ENCODE results near the gene MRPS26. TPM values are rescaled to one million over a fixed set of nuclear protein-coding genes. Genes with fewer than 3 reads are reported as not detected.

The MRPS26 gene
- polyA plus RNA-seq, 3 donors: 19.4 to 36.6 (median 29.8) TPM

DNA sequence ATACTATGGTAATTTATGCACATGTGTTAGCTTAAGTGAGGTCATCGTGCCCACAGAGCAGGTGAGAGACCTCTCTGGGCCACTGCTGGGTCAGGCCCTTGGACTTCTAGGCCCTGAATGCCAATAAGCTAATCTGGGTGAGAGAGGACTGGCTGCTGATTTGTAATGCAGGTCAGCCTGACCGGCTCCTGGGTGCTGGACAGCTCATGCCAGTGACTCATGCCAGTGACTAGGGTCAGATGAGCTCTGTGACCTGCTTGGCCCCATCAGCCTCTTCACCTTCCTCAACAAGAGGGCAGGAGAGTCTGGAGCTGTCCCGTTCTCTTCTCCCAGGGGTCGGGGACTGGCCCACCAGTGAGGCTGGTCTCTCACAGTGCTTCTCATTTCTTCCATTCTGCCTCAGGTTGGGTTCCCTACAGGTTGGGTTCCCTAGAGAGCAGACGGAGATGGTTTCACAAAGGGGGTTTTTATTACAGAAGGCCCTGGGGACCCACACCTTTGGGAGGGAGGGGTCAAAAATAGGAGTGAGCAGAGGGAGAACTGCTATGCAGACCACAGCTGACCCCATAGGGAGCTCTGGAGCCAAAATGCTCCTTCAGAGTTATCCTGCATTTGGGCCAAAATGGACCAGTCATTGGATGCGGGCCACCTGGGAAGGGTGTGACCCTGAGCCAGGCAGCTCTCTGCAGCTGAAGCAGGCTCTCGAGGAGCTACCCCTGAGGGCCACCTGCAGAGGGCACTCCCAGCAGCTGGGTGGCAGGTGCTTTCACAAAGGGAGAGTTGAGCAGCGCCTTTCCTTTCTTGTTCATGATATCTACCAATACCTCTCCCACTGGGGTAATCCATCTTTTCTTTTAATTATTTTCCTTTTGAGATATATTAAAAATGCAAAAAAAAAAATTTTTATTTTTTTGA lies 23.4 kb downstream of the MRPS26 start:
- peaks cover 8 to 15% of the 10 kb centered on the region in 2 donors for H3K4me1 ChIP-seq (ENCODE audit: control insufficient read depth in 1 of 2, insufficient read depth in 2 of 2, low read length in 2 of 2)
- H3K4me2 ChIP-seq (replicated peaks; ENCODE audit: extremely low read depth, low read length, poor library complexity, severe bottlenecking): no peak overlapping the region
- no peak overlapping the region for H3K4me3 Mint-ChIP-seq
- DNase-seq: peak in 1 of 3 donors; percentile 38
- no peak overlapping the region for H3K9ac ChIP-seq (ENCODE audit: insufficient read depth, low read length, poor library complexity, severe bottlenecking)
- no peak for TF ChIP-seq CTCF (IDR thresholded peaks at IDR 0.05)
- H3K27me3 ChIP-seq (ENCODE audit: control insufficient read depth in 2 of 2, insufficient read depth in 2 of 2, low read length in 2 of 2): peaks cover 11 to 32% of the 10 kb centered on the region in 2 donors
- intact Hi-C loops (cut with micrococcal nuclease): no loop called here
- no peak overlapping the region for H3K27ac ChIP-seq (ENCODE audit: low read depth in 1 of 2, low read length in 2 of 2)
- H3K27ac Mint-ChIP-seq: no peak overlapping the region
- no peak overlapping the region for H2AFZ ChIP-seq (ENCODE audit: insufficient read depth, low read depth, low read length, poor library complexity, severe bottlenecking)
- H3K4me3 ChIP-seq (replicated peaks in 1 of 3; ENCODE audit: low read depth in 2 of 3, low read length in 3 of 3): no peak overlapping the region
- H4K20me1 ChIP-seq (ENCODE audit: insufficient read depth, low read length): no peaks in the 10 kb centered on the region
- peaks cover 12% of the 10 kb centered on the region for H3K4me1 Mint-ChIP-seq
- peaks cover 25 to 56% (median 42%) of the 10 kb centered on the region in 3 donors for H3K27me3 Mint-ChIP-seq (ENCODE audit: low read depth in 3 of 3)
- H3K9me3 Mint-ChIP-seq: peaks cover 3 to 14% (median 10%) of the 10 kb centered on the region in 7 donors
- peaks cover 0 to 5% of the 10 kb centered on the region in 2 donors for H3K36me3 Mint-ChIP-seq
- H3K9me3 ChIP-seq (replicated peaks in 1 of 2; ENCODE audit: control insufficient read depth in 1 of 2, insufficient read depth in 1 of 2, low read length in 2 of 2): no peaks in the 10 kb centered on the region
- no peaks in the 10 kb centered on the region for H3K79me2 ChIP-seq (ENCODE audit: insufficient read depth, low read length)
- no peaks in the 10 kb centered on the region for H3K36me3 ChIP-seq (replicated peaks in 1 of 2; ENCODE audit: control insufficient read depth in 1 of 2, insufficient read depth in 2 of 2, low read length in 2 of 2)
- 88% methylated on average over 5 of the region's 8 CpGs for WGBS (ENCODE audit: insufficient coverage)

DNA sequence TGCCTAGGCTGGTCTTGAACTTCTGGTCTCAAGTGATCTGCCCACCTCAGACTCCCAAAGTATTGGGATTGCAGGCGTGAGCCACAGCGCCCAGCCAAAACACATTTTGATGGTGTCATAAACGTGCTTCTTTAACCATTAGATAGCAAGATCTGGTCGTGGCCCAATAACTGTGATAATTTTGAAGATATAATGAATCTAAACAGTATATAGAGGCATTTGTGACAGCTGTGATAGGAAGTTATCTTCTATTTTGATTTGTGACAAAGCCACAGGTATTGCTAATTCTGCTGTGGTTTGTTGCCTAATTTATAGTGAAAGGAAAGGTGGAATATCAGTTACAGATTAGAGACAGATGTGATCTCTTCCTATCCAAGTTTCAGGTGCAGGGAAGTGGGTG lies 24.9 kb downstream of the MRPS26 start:
- H3K4me1 Mint-ChIP-seq: peaks cover 19% of the 10 kb centered on the region
- TF ChIP-seq CTCF (IDR thresholded peaks at IDR 0.05): no peak
- WGBS (ENCODE audit: insufficient coverage): no CpG with 5 or more reads among the region's 4 CpGs
- no peaks in the 10 kb centered on the region for H3K79me2 ChIP-seq (ENCODE audit: insufficient read depth, low read length)
- no peak overlapping the region for H3K9ac ChIP-seq (ENCODE audit: insufficient read depth, low read length, poor library complexity, severe bottlenecking)
- H3K27me3 Mint-ChIP-seq (ENCODE audit: low read depth in 3 of 3): peaks cover 32 to 62% (median 50%) of the 10 kb centered on the region in 3 donors
- H4K20me1 ChIP-seq (ENCODE audit: insufficient read depth, low read length): no peaks in the 10 kb centered on the region
- no peak overlapping the region for H3K4me2 ChIP-seq (replicated peaks; ENCODE audit: extremely low read depth, low read length, poor library complexity, severe bottlenecking)
- H3K4me1 ChIP-seq (ENCODE audit: control insufficient read depth in 1 of 2, insufficient read depth in 2 of 2, low read length in 2 of 2): peaks cover 13 to 21% of the 10 kb centered on the region in 2 donors
- no peak overlapping the region for H3K4me3 ChIP-seq (replicated peaks in 1 of 3; ENCODE audit: low read depth in 2 of 3, low read length in 3 of 3)
- no peak overlapping the region for H3K27ac ChIP-seq (ENCODE audit: low read depth in 1 of 2, low read length in 2 of 2)
- peaks cover 0 to 5% of the 10 kb centered on the region in 2 donors for H3K36me3 Mint-ChIP-seq
- H3K27me3 ChIP-seq (ENCODE audit: control insufficient read depth in 2 of 2, insufficient read depth in 2 of 2, low read length in 2 of 2): peaks cover 11 to 32% of the 10 kb centered on the region in 2 donors
- intact Hi-C loops (cut with micrococcal nuclease): no loop called here
- DNase-seq: no peak
- no peaks in the 10 kb centered on the region for H3K9me3 ChIP-seq (replicated peaks in 1 of 2; ENCODE audit: control insufficient read depth in 1 of 2, insufficient read depth in 1 of 2, low read length in 2 of 2)
- no peaks in the 10 kb centered on the region for H3K36me3 ChIP-seq (replicated peaks in 1 of 2; ENCODE audit: control insufficient read depth in 1 of 2, insufficient read depth in 2 of 2, low read length in 2 of 2)
- peaks cover 3 to 14% (median 10%) of the 10 kb centered on the region in 7 donors for H3K9me3 Mint-ChIP-seq
- no peak overlapping the region for H3K27ac Mint-ChIP-seq
- no peak overlapping the region for H2AFZ ChIP-seq (ENCODE audit: insufficient read depth, low read depth, low read length, poor library complexity, severe bottlenecking)
- peak overlapping the region in 1 of 2 donors; percentile 78 for H3K4me3 Mint-ChIP-seq

Measured in CD14-positive monocyte (primary cell).